ENCODE results near the gene KIAA1755.

DNA sequence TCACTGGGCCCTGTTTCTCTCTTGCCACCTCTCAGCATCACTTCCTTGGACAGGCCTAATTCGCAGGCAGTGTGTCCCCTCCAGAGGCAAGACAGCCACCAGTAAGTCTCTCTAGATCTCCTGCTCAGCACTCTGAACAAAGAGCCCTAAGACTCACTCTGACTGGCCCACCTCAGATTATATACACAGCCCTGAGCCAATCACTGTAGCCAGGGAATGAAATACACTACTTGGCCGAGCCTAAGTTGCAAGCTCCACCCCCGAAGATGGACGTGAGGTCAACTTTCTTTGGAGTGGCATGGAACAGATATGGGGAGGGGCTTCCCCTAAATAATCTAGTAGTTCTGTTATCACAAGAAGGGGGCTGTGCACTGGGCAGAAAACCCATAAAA, 47.5 kb upstream of the KIAA1755 start:
- TF ChIP-seq CTCF (IDR thresholded peaks at IDR 0.05) (no peak), EZH2 (IDR thresholded peaks at IDR 0.05; ENCODE audit: borderline replicate concordance, insufficient read depth, low read depth, low read length, poor library complexity, severe bottlenecking) (no peak)
